HG03108 (cell line): ENCODE data around the gene MBD3.

Source experiments
- ATAC-seq: cut with Tn5 transposase; IDR thresholded peaks from one replicate; pipeline ENCODE4 v1.9.1; 2021; ENCODE audit warnings: moderate library complexity; ENCODE audit not compliant: unreplicated experiment

MBD3 gene

DNA sequence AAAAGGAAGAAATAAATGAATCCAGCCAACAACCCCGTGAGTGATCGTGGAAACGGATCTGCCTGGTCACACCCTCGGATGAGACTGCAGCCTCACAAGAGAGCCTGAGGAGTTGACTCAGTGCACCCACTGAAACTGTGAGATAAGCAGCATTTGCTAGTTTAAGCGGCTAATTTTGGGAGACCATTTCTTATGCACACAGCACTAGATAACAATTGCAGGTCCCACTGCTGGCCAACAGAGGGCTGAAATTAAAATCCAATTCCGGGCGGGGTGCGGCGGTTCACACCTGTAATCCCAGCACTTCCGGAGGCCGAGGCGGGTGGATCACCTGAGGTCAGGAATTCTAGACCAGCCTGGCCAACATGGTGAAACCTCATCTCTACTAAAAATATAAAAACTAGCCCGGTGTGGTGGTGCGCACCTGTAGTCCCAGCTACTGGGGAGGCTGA, 9.0 kb upstream of the MBD3 start:
- ATAC-seq, result no peak

DNA sequence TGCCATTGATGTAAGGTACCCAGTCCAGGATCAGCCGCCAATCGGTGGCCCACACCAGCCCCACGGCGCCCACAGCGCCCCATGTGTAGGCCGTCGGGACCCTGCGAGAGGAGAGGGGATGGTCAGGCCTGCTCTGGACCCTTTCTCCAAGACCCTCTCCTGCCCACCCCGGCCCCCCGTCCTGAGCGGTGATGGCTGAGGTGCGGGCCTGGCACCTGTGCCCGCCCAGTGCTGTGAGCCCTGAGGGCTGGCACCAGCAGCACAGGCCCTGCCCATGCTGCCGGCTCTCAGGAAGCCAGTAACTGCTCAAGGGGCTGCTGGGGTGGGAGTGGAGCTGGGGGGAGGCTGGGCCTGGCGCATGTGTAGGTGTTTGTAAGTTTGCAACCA, 6.8 kb upstream of the MBD3 start:
- no peak for ATAC-seq

DNA sequence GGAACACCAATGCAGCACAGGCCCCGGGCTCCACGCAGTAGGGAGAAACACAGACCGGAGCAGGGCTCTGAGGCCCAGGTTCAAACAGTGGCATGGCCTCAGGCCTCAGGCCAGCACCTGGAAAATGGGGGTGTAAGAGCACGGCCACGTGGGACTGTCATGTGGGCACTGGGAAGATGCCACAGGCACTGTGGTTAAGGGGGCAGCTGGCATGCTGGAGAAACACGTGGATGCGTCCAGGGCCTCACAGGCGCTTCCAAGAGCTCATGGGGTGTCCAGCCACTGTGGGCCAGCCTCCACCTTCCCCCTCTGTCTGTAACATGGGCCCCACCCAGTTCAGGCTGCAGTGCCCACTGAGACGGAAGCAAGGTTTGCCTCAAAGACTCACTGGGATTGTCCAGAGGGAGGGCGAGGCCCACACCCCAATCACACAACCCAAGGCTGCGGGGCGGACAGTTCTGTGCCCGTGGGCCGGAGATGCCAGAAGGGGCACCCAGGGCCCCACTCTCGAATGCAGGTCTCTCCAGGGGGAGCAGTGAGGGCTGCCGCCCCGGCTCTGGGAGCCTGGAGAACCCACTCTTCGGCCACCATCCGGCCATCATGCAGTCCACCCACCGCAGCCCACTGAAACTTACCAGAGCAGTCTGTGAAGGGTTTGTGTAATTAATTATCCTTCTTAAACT, 6.3 kb upstream of the MBD3 start:
- no peak for ATAC-seq

DNA sequence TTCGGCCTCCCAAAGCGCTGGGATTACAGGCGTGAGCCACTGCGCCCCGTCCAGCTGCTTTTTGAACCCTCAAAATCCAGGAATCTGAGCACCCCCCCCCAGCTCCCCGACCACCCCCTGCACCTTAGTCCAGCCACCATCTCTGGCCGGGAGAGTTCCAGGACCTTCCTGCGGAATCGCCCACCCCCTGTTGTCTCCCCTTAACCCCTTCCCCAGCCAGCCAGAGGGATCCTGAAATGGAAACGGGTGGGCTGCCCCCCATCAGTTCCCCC, 772 bp upstream of the MBD3 start:
- ATAC-seq, result no peak

DNA sequence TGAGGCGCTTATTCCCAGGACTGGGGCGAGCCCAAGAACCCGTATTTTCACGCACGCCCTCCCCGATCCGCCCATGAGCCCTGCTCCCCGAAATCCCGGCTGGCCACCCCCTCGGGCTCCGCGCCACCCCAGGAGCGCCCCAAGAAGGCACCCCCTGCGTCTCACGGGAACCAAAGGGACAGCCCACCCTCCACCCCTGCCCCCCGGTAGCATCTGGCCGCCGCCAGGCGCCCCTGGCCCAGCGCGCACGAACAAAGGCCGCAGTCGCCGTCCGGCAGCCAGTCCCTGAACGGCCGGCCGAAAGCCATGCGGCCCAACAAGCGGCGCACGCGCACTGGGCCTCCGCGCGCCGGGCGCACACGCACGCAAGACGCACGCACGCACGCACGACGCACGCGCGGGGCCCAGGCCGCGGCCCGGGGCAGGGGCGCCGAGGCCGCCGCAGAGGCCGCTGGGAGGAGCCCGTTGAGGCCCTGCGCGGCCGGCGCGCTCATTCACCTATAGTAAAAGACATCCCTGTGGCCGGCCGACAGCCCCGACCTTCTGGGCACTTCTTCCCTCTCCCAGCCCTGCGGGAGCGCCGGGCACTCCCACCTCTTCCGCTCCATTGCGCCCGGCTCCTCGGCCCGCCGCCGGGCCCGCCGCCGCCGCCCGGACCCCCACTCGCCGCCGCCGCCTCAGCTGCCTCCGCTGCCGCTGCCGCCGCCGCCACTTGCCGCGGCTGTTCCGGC, 476 bp downstream of the MBD3 start:
- peak; percentile 55 for ATAC-seq

DNA sequence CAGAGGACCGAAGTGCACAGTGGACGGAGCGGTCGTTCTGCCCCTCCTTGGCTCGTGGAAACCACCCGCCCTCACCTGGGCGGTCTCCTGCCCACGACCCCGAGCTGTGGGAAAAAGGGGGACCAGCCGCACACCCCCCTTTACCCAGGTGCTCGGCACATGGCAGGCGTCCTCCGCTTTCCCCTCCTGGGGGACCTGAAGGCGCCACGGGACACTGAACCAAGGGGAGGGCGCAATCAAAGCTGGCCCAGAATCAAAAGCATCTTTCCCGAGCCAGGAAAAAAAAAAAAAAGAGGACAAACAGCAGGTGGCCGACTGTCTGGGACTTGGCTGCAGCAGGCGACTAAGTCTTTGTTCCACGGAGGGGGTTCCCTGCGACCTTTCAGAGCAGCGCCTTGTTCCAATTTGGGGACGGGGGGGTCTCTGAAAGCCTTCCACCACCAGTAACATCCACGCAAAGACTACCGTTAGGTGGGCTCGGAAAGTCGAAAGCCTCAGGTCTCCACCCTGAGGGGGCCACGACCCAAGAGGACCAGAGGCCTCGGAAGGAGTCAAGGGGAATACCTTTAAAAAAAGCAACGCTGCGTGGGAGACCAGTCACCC, 1.1 kb downstream of the MBD3 start:
- no peak for ATAC-seq

DNA sequence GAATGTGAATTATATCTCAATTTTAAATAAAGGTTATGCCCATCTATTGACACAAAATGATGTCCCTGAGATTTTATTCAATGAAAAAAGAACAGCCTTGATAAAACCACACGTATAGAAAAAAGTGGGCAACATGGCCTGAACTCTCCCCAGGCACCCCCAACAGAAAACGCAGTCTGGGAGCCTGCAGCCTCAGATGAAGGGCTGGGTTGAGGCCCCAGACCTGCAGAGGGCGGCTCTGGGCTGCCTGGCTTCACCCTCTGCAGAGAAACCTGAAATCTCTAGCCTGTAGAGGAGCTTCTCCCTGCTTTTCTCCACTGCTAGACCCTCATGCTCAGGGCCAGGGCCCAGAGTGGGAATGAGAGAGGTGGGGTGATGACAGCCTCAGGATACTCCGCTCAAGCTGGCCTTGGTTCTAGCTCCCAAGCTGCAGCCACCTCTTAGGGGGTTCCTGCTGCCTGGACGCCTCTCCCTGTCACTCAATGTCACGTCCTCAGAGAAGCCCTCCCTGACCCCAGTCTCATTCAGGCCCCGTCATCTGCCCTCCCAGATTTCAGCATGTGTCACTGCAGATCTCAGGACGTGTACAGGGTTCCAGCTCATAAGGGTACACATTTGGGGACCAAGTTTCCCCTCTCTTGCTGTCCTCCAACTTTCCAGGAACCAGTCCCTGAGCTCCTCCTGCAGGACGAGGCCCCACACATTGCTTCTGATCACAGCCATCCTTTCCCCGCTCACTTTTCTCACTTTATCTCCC, 1.8 kb downstream of the MBD3 start:
- no peak for ATAC-seq

DNA sequence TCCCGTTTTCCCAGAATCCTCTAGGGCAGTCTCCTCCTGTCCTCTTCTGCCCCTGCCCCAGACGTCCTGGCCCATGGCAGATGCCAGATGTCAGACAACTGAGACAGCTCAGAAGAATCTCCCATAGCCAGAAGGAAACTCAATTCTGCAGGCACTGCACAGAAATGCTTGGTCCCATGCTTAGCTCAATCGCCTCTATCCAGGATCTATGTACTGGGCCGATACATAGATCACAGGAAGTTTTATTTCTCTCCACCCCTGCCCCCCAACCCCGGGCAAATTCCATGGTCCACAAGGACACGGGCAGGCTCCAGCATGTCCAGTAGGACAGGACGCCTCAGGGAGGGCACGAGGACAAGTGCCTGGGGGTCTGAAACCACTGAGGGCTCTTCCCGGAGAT, 4.8 kb downstream of the MBD3 start:
- ATAC-seq, result no peak

DNA sequence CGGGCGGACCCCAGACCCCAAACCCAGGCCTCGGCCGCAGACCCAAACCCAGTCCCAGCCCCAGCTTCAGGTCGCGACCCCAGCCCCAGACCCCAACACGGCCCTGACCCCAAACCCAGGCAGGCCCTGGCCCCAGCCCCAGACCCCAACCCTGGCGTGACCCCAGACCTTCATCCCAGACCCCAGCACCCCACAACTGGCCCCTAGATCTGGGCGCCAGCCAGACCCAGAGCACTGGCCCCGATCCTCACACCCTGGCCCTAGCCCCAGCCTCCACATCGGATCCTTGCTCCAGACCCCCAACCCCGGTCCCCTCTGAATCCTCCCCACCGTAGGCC, 7.5 kb downstream of the MBD3 start:
- ATAC-seq, result no peak

DNA sequence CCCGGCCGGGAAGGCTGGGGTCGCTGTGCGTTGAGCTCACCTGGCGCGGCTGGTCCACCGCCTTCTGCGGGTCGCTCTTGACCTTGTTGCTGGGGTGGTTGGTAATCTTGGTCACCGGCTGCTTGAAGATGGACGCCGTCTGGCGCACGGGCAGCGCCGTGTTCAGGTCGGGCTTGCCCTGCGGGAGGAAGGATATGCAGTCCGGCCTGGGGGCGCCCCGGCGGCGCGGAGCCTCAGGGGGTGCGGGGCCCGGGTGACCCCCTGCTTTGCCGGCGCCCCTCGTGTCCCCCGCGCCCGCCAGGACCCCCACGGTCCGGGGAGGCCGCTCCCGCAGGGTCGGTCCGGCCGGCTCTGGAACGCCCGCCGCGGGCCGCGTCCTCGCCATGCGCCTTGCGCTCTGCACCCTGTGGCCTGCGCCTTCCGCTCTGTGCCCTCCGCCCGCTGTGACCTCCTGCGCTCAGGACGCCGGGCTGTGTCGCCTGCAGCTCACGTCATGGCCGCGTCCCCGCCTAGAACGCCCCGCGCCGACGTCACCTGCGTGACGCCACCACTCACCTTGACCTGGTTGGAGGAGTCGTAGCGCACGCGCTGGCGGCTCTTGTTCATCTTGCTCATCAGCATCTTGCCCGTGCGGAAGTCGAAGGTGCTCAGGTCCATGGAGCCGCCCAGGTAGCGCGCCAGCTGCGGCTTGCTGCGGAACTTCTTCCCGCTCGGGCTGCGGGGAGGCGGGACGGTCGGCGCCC, 8.0 kb downstream of the MBD3 start:
- ATAC-seq, result no peak

DNA sequence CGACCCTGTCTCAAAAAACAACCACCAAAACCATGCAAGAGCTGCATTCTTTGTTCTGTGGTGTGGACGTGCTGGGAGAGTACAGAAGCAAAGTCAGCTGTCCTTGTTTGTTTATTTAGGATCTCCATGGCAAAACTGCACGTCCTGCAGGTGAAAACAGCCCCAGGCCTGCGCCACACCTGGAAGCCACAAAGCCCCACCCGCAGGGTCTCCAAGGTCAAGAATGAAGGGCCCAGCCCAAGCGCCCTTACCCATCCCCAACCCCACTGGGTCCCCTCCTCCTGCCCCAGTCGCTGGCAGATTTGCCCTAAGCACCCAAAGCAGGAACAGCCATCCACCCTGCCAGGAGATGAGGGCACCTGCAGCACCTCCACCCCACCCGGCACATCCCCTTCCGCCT, 10.5 kb downstream of the MBD3 start:
- ATAC-seq, result no peak

DNA sequence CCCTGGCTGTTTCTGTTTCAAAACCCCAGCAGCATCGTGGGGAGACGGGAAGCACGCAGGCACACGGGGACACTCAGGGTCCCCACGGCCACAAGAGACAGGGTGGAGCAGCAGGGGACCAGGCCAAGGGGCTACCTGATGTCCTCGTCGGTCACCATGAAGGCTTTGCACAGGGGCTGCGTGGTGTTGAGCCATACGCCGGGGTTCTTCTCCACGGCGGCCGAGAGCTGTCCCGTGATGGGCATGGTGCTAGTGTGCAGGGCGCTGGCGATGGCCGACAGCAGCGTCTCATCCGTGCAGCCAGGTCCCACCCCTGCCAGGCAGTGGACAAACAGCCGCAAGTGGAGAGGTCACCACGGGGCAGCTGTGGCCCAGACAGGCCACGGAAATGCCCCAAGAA, 11.7 kb downstream of the MBD3 start:
- ATAC-seq, result no peak

DNA sequence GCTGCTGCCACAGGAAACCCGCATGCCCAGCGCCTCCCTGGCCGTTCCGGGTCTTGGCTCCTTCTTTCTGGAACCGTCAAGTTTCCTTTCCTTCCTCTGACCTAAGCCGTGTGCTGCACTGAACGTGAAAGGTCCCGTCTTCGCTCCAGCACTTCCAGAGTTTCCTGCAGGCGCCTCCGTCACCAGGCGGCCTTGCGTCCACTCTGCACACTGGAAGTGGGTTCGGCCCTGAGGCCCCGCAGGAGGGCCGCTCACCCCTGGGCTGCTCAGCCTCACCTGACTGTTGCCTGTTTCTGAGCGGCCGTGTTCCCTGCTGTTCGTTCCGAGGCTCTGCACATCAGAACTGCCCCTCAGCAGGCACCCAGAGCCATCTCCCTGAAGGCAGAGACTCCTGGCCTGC, 12.3 kb downstream of the MBD3 start:
- ATAC-seq, result no peak

DNA sequence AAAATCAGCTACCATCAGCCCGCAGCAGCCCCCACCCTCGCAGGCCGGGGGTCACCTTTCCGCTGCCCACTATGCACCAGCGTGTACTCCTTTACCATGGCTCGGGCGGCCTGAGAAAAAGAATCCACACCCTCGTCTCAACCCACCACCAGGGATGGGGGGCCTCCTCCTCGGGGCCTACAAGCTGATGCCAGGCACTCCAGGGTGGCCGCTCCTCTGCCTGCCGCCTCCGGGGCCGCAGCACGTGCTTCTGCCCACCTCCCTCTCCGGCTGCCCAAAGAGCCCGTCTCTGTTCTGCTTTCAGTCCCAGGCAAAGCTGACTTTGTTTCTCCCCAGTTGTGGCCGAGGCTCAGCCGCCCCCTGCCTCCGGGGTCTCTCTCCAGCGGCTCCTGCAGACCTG, 13.4 kb downstream of the MBD3 start:
- ATAC-seq, result no peak

DNA sequence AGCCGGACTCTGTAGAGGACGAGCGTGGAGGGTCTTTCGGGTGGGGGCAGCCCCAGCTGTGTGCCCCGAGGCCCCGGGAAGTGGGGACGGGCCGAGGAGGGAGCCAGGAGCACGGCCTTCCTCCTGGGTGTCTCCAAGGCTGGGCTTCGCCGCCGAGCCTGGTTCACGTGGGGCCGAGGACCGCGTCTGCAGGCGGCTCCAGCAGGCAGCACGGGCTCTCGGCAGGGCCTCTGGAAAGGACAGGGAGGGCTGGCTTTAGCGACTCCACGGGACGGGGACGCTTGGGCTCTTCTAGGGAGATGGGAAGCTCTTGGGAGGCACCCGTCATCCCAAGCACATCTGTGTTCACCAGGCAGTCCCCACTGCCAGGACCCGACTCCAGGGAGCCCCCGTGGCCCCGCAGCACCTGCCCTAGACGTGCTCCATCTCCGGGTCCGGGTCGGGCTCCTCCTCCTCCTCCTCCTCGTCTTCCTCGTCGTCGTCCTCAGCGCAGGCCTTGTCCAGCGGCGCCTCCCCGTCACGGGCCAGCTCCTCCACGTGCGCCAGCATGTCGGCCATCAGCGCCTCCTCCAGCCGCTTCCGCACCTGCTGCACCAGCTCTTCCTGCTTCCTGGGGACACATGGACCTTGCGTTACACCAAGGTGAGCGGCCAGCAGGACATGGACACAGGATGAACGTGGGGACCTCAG, 14.6 kb downstream of the MBD3 start:
- ATAC-seq, result no peak

DNA sequence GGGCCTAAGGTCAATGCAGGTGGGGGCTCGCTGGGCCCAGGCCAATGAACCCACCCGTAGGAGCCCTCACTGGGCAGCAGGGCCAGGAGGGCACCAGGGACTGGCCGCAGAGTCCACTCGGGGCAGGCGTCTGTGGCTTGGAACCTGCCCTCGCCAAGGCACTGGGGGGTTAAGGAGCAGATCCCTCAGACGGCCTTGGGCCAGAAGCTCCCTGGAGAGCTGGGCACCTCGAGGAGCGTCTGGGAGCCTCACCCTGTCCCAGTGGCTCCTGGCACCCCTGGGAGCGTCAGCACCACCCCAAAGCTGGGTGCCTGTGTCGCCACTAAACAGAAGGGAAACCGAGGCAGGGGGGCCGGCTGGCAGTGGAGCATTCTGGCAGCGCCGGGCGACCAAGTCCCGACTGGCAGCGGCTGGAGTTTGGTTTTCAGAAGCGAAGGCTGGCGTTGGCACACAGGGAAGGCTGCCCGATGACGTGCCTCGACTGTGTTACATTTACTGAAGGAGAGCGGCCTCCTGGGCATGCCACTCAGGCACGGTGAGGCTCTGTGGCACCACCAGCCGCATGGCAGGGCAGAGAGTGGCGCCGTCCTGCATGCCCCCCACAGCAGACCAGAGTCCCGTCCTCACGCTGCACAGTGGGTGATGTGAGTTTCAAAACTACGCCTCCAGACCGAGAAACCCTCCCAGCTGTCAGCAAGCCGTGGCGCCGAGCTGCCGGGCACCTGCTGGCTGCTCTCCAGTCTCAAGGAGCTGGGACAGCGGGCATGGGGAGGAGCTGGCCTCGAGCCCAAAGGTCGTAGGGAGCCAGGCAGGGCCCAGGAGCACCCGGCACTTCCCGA, 15.4 kb downstream of the MBD3 start:
- ATAC-seq, result no peak

DNA sequence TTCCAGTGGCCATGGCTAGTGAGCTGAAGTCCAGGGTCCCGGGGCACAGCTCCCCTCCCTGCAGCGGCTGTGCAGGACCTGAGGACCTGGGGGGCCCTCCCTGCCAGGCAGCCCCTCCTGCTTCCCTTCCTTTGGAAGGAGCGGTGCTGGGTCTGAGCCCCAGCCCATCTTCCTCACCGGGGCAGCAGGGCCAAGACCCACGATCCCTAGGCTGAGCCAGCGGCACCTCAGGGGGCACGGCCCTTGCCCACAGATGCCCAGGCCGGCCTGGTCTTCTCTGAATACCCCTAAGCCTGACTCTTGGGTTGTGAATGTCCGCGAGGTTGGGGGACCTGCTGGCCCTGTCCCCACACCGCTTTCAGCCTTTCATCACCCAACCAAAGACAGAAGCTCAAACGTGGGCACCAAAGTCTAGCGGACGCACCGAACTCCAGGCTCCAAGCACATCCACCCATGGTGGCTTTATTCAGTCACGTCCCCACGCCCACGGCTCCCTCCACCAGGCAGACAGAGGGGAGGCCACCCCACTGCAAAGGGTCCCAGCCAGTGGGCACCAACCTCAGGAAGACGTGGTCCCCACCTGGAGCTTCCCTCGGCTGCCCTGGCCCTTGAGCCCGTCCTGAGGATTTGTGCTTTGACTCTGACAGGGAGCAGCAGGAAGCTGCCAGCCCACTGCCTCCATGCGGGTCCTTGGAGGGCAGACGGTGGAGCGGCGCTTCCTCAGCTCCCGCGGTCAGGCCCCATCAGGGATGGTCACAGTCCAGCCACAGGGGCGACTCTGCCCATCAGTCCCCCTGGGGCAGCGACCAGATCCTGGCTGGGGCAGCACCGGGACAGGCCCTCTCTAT, 16.2 kb downstream of the MBD3 start:
- ATAC-seq, result no peak

DNA sequence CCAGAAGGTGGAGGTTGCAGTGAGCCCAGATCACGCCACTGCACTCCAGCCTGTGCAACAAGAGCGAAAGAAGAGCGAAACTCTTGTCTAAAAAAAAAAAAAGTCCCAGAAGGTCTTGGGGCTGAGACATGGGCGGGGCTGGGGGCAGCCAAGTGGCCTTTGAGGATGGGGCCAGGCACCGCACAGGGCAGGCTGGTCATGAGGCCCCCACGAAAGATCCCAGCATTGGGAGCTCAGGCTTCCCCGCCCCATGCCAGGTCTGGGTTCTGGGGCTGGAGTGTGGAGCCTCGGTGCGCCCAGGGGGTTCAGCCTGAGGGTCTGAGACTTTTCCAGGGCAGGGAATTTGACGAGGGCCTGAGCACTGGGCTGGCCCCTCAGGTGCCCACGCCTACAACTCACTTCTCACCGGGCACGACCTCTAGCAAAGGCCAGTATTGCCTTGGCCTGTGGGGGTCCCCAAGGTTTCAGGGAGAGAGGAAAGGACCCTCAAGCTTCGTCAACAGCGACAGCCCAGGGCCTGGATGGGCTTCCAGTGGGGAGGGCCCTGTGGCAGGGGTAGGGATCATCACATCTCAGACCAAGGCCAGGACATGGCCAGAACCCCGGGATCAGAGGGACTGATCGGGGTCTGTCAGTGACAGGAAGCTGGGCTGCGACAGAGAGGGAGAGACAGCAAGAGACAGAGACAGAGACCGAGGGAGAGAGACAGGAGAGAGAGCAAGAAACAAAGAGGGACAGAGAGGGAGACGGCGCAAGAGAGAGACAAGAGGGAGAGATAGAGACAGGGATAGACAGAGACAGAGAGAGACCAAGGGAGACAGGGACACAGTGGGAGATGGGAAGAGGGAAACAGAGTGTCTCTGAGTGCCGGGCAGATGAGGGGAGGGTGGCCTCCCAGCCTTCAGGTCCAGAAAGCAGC, 17.1 kb downstream of the MBD3 start:
- no peak for ATAC-seq
